HG03457 (cell line): ENCODE results near the gene ITK.
"Not testable (repeated sequence)": the region's sequence is repeated elsewhere in the genome, so short reads cannot be mapped to it uniquely, and the experiment has no call there.

ENCODE experiments used
- ATAC-seq: cut with Tn5 transposase; IDR thresholded peaks from one replicate; pipeline ENCODE4 v1.9.1; 2021; ENCODE audit warnings: moderate number of reproducible peaks; ENCODE audit not compliant: unreplicated experiment

The ITK gene

DNA sequence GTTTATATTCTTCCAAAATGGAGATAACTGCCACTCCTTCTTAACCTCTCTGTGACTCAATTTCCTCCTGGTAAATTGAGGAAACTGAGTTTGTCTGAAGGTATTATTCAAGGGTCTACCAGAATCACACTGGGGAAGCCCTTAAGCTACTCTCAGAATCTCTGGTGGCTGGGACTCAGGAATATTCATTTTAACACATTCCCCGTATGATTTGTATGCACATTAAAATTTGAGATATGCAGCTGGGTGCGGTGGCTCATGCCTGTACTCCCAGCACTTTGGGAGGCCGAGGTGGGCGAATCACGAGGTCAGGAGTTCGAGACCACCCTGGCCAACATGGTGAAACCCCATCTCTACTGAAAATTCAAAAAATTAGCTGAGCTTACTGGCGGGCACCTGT, 64.1 kb downstream of the ITK start:
- ATAC-seq: not testable (repeated sequence)

DNA sequence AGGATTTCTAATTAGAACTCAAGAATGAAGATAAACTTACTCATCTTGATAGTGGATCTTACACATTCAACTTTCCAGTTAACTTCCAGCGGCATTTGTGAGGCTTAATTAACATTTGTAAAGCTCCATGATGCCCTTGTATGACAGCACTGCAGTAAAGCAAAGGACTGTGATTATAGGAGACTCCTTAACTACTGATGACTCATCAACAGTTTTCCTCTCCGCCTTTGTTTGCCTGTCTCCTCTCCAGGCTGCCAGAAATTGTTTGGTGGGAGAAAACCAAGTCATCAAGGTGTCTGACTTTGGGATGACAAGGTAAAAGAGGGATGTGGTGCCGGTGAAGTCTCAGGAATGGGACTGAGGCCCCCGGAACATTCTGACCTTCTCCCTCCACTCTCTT, 64.8 kb downstream of the ITK start:
- no peak for ATAC-seq

DNA sequence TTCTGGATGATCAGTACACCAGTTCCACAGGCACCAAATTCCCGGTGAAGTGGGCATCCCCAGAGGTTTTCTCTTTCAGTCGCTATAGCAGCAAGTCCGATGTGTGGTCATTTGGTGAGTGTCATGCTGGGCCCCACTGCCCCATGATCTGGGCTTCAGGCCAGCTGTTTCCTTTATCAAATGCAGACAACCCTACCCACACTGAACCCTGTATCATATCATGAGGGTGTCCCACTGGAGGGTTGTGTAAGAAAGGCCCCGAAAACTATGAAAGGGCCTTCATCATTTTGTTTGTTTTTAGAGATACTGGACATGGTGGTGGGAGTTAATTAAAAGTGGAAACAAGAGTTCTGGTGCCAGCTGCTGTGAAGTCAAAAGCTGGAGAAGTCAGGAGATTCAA, 65.2 kb downstream of the ITK start:
- ATAC-seq: no peak

DNA sequence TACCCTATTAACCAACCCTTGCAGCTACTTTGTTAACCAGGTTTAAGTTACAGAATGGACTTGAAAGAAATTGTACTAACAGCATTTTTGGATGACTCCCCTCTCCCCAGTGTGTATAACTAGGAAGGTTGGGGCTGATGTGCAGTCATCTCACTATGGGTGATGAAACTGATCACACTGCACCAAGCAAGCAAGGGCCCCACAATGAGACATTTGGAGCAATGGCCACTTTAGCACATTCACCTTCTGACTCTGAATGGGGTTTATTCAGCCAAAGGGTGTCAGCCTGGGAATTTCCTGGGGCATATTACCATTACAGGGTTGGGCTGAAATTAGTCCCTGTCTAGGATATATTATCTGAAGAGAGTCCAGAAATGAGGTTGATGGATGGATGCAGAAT, 66.6 kb downstream of the ITK start:
- ATAC-seq: no peak

DNA sequence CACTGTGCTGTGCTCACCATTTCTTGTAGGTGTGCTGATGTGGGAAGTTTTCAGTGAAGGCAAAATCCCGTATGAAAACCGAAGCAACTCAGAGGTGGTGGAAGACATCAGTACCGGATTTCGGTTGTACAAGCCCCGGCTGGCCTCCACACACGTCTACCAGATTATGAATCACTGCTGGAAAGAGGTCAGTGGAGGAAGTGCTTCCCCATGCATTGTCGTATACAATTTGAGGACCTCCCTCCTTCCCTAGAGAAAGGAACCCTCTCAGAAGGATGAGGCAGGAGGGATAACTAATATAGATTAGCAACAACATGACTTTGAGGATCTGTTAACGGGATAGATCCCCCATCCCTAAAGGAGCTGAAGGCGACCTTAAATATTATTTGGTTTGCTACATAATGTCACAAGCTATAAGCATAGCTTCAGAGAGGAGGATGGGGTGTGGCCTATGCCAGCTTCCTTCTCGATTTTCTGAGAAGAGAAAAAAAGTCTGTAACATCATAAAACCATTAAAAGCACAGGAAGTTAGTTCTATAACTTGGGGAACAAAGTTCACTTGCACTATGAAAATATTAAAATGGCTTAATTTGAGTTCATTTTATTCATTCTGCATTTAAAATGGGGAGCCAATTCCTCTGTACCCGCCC, 68.3 kb downstream of the ITK start:
- no peak for ATAC-seq

DNA sequence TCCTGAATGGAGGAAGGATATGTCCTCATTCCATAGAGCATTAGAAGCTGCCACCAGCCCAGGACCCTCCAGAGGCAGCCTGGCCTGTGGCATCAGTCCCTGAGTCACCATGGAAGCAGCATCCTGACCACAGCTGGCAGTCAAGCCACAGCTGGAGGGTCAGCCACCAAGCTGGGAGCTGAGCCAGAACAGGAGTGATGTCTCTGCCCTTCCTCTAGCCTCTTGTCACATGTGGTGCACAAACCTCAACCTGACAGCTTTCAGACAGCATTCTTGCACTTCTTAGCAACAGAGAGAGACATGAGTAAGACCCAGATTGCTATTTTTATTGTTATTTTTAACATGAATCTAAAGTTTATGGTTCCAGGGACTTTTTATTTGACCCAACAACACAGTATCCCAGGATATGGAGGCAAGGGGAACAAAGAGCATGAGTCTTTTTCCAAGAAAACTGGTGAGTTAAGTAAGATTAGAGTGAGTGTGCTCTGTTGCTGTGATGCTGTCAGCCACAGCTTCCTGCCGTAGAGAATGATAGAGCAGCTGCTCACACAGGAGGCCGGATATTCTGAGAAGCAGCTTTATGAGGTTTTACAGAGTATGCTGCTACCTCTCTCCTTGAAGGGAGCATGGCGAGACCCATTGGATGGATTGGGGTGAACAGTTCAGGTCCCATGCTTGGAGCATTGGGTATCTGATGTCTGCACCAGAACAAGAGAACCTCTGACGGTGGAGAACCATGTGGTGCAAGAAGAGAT, 72.2 kb downstream of the ITK start:
- peak; percentile 80 for ATAC-seq

DNA sequence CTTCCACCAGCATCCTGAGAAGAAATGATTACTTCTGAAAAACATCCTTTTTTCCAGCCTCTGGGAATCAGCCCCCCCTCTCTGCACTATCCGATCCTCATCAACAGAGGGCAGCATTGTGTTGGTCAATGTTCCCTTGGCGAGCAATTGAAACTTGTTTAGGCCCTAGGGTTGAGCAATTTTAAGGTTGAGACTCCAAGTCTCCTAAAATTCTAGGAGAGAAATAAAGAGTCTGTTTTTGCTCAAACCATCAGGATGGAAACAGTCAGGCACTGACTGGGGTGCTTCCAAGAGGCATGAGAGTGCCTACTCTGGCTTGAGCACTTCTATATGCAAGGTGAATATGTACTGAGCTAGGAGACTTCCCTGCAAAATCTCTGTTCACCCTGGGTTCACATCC, 72.9 kb downstream of the ITK start:
- ATAC-seq: peak; percentile 36

DNA sequence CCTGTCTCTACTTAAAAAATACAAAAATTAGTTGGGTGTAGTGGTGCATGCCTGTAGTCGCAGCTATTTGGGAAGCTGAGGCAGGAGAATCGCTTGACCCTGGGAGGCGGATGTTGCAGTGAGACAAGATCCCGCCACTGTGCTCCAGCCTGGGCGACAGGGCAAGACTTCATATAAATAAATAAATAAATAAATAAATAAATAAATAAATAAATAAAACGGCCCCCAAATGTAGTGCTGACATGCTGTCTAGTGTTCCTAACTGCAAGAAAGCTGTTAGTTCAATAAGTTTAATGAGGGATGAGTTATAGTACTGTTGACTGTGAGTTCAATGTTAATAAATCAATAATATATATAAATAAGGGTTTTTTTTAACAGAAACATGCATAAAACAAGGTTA, 77.8 kb downstream of the ITK start:
- no peak for ATAC-seq

DNA sequence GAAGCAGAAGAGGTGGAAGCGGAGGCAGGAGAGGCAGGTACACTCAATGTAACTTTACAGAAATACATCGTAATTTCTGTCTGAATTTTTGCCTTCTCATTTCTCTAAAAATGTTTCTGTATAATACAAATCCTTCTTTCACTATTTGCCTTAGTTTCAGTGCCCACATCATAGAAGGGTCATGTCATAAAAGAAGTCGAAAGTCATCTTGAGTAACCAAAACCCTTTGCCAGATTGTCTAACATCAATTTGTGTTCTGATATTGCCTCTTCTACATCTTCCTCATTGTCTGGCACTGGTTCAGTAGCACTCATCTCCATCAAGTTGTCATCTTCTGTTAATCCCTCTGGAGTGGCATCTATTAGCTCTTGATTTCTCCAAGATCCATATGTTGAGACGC, 79.1 kb downstream of the ITK start:
- ATAC-seq: no peak

DNA sequence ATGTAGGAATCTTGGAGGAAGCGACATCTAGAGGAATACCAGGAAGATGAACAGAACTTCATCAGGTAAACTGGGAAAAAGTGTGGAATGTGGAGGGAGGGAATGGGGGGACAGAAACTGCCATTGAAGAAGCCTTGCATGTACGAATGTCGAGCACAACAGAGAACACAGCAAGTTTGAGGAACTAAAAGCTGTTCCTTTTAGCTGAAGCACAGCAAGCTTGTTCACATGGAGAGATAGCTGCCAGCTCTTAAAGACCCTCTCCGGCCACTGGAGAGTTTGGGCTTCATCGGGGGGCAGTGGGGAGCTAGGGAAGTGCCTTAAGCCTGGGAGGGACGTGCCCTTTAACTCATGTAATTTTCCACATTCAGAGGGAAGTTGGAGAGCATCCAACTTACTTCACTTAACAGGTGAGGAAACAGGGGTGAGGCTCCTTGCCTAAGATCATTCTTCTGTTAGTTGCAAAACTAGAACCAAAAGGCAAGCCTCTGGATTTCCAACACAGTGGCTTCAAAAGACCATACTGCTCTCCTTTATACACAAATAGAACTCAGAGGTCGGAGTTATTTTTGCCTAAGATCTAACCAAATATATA, 83.0 kb downstream of the ITK start:
- ATAC-seq: no peak

DNA sequence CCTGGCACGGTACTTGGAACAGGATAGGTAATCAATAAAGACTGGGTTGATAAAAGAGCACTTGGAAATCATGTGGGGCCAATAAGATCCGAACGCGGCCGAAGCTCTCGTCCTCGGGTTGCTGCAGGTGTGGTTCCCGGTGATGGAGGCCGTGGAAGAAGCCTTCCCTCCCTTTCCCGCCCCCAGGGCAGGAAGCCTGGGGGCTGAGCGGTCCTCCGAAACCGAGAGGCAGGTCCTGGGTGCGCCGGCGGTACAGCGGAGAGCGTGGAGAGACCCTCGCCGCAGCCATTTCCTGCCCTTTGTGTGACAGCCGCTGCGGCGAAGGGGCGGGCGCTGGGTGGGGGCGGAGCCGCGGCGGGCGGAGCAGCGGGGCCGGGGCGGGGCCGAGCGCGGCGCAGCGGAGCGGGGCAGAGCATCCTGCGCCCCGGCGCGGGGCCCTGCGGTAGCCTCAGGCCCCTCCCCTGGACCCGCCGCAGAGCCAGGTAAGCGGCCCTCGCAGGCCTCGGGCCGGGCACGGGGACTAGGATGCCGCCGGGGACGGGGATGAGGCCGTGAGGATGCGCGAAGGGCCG, 85.2 kb downstream of the ITK start, which contains the start of gene CYFIP2:
TSS of gene CYFIP2 (plus strand) at position 410 of the 572 bp plus-strand sequence. CDS start 19,239 bp downstream, outside the sequence.
- ATAC-seq: peak; percentile 81

DNA sequence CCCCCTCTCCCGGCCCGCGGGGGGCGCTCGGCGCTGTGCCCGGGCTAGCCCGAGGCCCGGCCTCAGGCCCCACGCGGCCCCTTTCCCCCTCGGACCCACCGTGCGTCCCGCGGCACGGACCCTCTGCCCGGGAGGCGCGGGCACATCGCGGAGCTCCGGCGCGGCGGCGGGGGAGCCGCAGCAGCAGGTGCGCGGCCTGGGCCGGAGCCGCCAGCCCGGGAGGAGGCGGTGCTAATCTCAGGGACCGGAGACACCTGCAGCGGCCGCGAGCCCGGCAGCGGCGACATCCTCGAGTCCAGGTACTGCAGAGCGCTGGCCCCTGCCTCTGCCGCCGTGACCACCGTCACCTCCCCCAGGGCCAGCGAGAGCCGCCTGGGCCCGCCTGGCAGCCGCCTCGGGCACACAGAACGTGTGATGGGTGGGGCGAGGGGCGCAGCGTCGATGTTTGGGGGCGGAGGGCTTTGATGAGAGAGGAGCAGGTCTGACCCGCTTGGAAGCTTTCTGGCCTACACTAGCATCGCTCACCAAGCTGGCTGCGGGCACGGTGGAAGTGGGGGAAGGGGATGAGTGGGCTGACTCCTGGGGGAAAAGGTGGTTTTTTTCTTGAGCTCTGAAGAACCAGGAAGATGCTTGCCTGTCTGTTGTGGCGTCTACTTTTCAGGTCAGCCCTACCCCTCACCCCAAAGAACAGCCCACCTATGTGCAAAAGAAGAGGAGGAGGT, 85.8 kb downstream of the ITK start:
- ATAC-seq: peak; percentile 40

DNA sequence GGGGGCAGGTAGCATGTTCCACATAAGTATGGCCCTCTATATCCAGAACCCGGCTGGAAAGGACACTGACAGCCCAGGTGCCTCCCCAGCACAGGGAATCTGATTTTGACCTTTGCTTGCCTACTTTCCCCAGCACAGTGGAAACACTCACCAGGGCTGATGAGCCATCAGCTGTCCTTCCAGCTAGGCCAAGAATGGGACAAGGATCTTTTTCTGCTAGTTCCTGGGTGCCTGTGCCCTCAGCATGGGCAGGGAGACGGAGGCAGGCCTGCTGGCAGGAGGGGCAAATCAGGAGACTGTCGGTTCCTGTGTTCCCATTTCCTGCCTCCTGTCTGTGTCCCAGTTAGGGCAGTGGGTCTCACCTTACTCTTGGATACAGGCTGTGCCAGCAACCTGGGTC, 86.4 kb downstream of the ITK start:
- ATAC-seq: no peak

DNA sequence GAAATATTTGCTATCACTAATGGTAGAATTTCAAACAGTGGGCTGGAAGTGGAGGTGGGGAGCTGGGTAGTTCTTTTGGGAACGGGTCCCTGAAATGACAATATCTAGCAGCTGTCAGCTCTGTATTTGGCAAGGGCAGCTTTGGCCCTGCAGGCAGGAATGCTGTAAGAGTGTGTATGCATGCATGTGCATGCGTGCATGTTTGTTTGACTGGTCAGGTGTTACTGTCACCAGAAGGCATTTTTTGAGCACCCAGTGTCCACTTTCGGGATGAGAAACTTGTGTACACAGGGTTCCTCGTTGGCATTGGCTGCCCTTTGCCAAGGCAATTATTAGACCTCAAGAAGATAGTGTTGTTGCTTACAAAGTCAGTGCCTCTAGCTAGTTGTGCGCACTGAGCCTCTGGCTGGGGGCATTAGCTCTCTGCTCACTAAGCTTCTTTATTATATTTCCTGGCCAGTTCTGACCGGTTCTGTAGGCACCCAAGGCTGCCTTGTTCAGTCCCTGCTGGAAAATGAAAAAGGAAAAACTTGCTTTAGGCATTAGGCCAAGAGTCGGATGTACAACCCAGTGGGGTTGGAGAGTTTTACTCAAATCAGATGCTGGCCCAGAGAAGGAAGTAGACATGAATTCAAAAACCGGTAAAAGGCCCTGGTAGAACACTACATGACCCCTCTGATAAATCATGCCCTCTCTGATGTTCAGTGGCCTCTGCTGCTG, 87.3 kb downstream of the ITK start:
- no peak for ATAC-seq

DNA sequence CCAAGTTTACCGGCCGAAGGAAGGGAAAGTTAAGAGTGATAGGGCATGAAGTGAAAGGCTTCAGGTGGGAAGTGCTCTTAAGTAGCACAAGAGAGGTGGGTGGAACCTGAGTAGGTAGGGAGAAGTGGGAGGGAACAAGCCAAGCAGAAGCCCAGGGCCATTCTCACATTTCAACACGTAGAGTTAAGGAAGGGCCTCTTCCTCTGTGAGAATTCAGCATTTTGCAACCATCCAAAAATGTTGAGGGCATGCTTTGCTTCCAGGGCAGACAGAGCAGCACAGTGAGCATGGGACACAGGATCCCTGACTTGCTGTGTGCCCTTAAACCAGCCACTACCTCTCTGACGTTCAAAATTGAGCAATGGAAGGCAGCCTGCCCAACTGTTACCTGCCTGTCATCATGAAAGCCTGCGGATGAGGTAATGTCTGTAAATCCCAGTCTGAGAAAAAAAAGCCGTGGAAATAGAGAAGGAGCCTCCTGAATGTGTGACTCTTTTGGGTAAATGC, 88.6 kb downstream of the ITK start:
- no peak for ATAC-seq

DNA sequence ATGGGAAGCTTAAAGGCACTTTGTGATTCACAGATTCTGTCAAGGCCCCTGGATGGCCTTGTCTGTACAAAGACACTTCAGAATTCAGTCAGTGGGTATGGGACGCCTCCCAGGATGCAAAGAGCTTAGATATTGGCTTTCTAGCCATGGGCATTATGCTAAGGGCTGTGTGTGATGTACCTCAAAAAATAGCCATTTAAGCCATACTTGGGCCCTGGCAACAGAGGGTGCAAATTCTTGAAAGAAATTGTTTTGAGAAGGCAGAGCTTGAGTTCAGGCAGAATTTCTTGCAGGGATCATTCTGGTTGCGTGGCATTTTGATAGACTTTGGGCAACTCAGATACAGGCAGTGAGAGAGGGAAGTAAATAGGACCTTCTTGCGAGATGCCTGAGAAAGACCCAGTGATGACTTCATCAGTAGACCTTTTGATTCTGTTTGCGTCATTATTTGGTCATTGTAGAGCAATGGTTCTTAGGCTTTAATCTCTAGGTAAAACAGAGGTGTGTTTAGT, 89.2 kb downstream of the ITK start:
- ATAC-seq: no peak

DNA sequence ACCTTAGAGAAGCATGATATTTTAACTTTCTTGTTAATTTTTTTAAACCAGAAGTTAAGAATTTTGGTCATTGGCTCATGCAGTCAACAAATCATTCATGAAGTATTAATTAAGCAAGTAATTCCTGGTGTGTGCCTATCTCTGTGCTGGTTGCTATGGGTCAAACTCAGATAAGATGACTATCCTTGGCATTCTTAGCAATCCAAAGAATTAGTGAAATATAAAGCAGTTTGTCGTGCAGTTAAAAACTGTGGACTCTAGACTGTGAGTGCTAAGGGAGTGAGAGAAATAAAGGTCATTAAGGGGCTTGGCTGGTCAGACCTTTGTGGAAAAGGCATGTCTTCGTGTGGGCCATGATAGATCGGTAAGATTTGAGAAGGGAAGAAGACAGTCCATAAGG, 90.1 kb downstream of the ITK start:
- ATAC-seq: no peak

DNA sequence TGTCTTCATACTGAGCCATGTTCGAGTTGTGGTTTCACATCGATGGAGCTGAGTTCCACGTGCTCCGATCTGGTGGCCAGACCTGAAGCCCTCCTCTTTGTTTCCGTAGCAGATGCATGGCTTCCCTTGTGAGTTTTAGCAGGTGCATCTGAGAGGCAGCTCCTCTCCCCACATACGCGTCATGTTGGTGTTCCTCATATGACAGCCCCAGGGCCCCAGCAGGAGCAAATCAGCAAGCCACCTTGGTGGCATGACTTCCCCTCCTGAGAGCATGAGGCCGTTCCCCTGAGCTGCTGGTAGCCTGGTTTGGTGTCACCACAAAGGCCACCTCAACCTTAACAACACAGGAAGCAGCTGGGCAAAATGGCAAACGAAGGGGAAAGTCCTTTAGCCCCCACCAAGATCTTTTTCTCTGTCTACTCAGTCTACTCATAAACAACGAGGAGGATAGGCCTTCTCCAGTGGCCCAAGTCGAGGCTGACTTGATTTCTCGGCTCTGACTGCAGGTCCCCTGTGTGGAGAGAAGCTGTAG, 91.2 kb downstream of the ITK start:
- peak; percentile 74 for ATAC-seq

DNA sequence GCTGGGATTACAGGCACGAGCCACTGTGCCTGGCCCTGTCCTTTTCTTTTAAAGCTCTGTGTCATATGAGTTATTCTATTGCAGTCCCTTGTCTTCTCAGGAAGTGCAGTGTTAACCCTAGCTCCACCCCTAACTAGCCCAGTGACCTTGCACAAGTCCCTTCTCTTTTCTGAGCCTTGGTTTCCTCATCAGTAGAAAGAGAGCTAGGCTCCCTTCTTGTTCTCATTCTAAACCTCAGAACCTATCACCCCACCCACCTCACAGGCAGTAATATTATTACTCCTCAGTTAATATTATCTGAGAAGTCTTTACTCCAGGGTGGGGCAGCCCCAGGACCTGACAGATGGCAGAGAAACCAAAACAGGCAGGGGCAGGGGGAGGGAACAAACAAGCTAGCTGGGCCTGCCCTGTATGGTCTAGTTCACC, 92.5 kb downstream of the ITK start:
- ATAC-seq: peak; percentile 60

DNA sequence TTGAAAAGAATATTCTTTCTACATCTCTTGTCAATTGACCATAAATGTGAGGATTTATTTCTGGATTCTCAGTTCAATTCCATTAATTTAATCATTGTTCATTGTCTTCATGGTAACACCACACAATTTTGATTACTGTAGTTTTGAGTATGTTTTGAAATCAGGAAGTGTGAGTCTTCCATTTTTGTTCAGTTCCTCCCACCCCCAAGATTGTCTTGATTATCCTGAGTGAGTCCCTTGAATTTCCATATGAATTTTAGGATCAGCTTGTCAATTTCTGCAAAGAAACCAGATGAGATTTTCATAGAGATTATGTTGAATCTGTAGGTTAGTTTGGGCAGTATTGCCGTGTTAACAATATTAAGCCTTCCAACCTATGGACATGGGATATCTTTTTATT, 94.8 kb downstream of the ITK start:
- no peak for ATAC-seq
